Measurements from ENCODE around the gene DACH1. TPM values are rescaled to one million over a fixed set of nuclear protein-coding genes. Genes with fewer than 3 reads are reported as not detected.

Gene DACH1
- total RNA-seq, 1 experiment from 2014 or later: 0.14 TPM

DNA sequence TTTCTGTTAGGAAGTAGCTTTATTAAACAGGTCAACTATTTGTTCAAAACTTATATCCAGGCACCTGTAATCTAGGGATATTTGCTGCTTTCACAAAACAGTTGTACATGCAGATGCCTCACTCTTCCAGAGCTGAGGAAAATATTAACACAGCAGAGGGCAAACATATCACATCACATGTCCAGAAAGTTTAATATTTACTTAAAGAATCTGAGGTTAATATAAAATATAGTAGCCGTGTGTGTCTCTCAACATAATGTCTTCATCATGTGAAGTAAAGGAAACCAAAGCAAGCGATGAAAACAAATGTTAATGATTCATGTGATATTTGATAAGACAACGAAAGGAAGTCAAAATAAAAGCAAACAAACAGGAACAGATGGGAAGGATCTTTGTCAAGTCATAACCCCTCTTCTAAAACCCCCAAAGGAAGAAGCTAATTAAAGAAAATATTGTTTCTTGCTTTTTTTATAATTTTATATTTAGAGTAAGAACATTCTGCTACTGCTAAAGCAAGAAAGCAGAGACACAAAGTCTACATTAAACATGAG is 418.8 kb downstream of the DACH1 start:
- BruUV-seq (replicated peaks): no TSS peak
- CTCF ChIA-PET: interaction anchor here (0.7 kb wide), 1 partner anchor 75 kb away, joined by 4 read pairs; no protein-coding TSS in a partner anchor
- Mint-ChIP-seq H3K4me1 (ENCODE audit: low read depth, unreplicated experiment) (no peaks in the 10 kb centered on the region), H3K27me3 (ENCODE audit: unreplicated experiment) (no peaks in the 10 kb centered on the region), H3K27ac (ENCODE audit: unreplicated experiment) (peak overlapping the region; percentile 70), H3K36me3 (ENCODE audit: insufficient read depth, unreplicated experiment) (no peaks in the 10 kb centered on the region), H3K4me3 (ENCODE audit: low read depth, unreplicated experiment) (no peak overlapping the region), H3K9me3 (ENCODE audit: low read depth, unreplicated experiment) (no peaks in the 10 kb centered on the region)
- DNase-seq: no peak
- intact Hi-C loops (cut with micrococcal nuclease; ENCODE audit: unreplicated experiment): no loop called here
- no peak for TF ChIP-seq CTCF (IDR thresholded peaks at IDR 0.05; ENCODE audit: unreplicated experiment)

GRCh38 chr13:71437704-71438103 is 429.3 kb downstream of the DACH1 start:
- no peak for DNase-seq
- CTCF ChIA-PET: no interaction called here
- Mint-ChIP-seq H3K4me1 (ENCODE audit: low read depth, unreplicated experiment) (no peaks in the 10 kb centered on the region), H3K9me3 (ENCODE audit: low read depth, unreplicated experiment) (no peaks in the 10 kb centered on the region), H3K36me3 (ENCODE audit: insufficient read depth, unreplicated experiment) (no peaks in the 10 kb centered on the region), H3K27me3 (ENCODE audit: unreplicated experiment) (no peaks in the 10 kb centered on the region), H3K27ac (ENCODE audit: unreplicated experiment) (no peak overlapping the region), H3K4me3 (ENCODE audit: low read depth, unreplicated experiment) (no peak overlapping the region)
- TF ChIP-seq CTCF (IDR thresholded peaks at IDR 0.05; ENCODE audit: unreplicated experiment): no peak
- intact Hi-C loops (cut with micrococcal nuclease; ENCODE audit: unreplicated experiment): no loop called here
- BruUV-seq (replicated peaks): no TSS peak

GRCh38 chr13:71430681-71431080 is 436.3 kb downstream of the DACH1 start:
- H3K36me3 Mint-ChIP-seq (ENCODE audit: insufficient read depth, unreplicated experiment): no peaks in the 10 kb centered on the region
- intact Hi-C loops (cut with micrococcal nuclease; ENCODE audit: unreplicated experiment): no loop called here
- no TSS peak for BruUV-seq (replicated peaks)
- no peaks in the 10 kb centered on the region for H3K4me1 Mint-ChIP-seq (ENCODE audit: low read depth, unreplicated experiment)
- H3K27me3 Mint-ChIP-seq (ENCODE audit: unreplicated experiment): no peaks in the 10 kb centered on the region
- no peak for DNase-seq
- no peaks in the 10 kb centered on the region for H3K9me3 Mint-ChIP-seq (ENCODE audit: low read depth, unreplicated experiment)
- CTCF ChIA-PET: no interaction called here
- no peak overlapping the region for H3K4me3 Mint-ChIP-seq (ENCODE audit: low read depth, unreplicated experiment)
- no peak overlapping the region for H3K27ac Mint-ChIP-seq (ENCODE audit: unreplicated experiment)
- no peak for TF ChIP-seq CTCF (IDR thresholded peaks at IDR 0.05; ENCODE audit: unreplicated experiment)

GRCh38 chr13:71417205-71417604 is 449.8 kb downstream of the DACH1 start:
- Mint-ChIP-seq H3K27ac (ENCODE audit: unreplicated experiment) (no peak overlapping the region), H3K27me3 (ENCODE audit: unreplicated experiment) (no peaks in the 10 kb centered on the region), H3K9me3 (ENCODE audit: low read depth, unreplicated experiment) (peaks cover 4% of the 10 kb centered on the region), H3K4me3 (ENCODE audit: low read depth, unreplicated experiment) (no peak overlapping the region), H3K4me1 (ENCODE audit: low read depth, unreplicated experiment) (peaks cover 5% of the 10 kb centered on the region), H3K36me3 (ENCODE audit: insufficient read depth, unreplicated experiment) (no peaks in the 10 kb centered on the region)
- TF ChIP-seq CTCF (IDR thresholded peaks at IDR 0.05; ENCODE audit: unreplicated experiment): no peak
- intact Hi-C loops (cut with micrococcal nuclease; ENCODE audit: unreplicated experiment): no loop called here
- no TSS peak for BruUV-seq (replicated peaks)
- CTCF ChIA-PET: no interaction called here
- DNase-seq: no peak

Data from Calu3 (cell line).